Naive B cell (primary cell): ENCODE results near the gene TP53BP1. TPM values are rescaled to one million over a fixed set of nuclear protein-coding genes. Genes with fewer than 3 reads are reported as not detected.
"Not testable (repeated sequence)": the region's sequence is repeated elsewhere in the genome, so short reads cannot be mapped to it uniquely, and the experiment has no call there.

Experiments
- ATAC-seq, 2 donors: fragments of 150-1000 bp; cut with Tn5 transposase; 2 replicates each; pipeline ENCODE4 v1.10.0; 2021; ENCODE audit warnings: low read depth in 2 of 2, mild to moderate bottlenecking in 2 of 2, moderate library complexity in 2 of 2
- DNase-seq: peaks from one replicate; pipeline ENCODE4 v3.0.0; 2022
- H3K27ac Mint-ChIP-seq, 6 donors: one replicate each; pipeline ENCODE4 v1.8.0; 2020 to 2022; ENCODE audit warnings: mild to moderate bottlenecking in 6 of 6, mixed read lengths in 6 of 6, moderate library complexity in 5 of 6, inconsistent platforms in 2 of 6
- H3K27me3 Mint-ChIP-seq, 3 donors: one replicate each; pipeline ENCODE4 v1.8.0; 2021 to 2022; ENCODE audit warnings: mixed read lengths in 3 of 3, mild to moderate bottlenecking in 1 of 3
- H3K36me3 Mint-ChIP-seq, 2 donors: one replicate each; pipeline ENCODE4 v1.8.0; 2020 to 2022; ENCODE audit warnings: mixed read lengths in 2 of 2, inconsistent platforms in 1 of 2, mild to moderate bottlenecking in 1 of 2
- H3K4me1 Mint-ChIP-seq, 3 donors: one replicate each; pipeline ENCODE4 v1.8.0; 2020 to 2022; ENCODE audit warnings: mixed read lengths in 3 of 3, inconsistent platforms in 1 of 3, mild to moderate bottlenecking in 1 of 3, moderate library complexity in 1 of 3
- H3K4me3 Mint-ChIP-seq, 8 donors: one replicate each; pipeline ENCODE4 v1.8.0; 2020 to 2022; ENCODE audit warnings: mild to moderate bottlenecking in 8 of 8, mixed read lengths in 8 of 8, moderate library complexity in 8 of 8, inconsistent platforms in 2 of 8
- H3K9me3 Mint-ChIP-seq, 7 donors: one replicate each; pipeline ENCODE4 v1.8.0; 2020 to 2022; ENCODE audit warnings: mixed read lengths in 7 of 7, mild to moderate bottlenecking in 5 of 7, inconsistent platforms in 2 of 7, moderate library complexity in 1 of 7
- polyA plus RNA-seq, 6 donors: library from polyadenylated mRNA; unstranded; fragments of 300-500 nt; fragmentation: Illumina TruSeq; gene quantifications; one replicate each; pipeline ENCODE4 v1.2.3, GENCODE V29; 2021; ENCODE audit warnings: low read depth in 6 of 6

TP53BP1 gene
- polyA plus RNA-seq, result 10 to 100 TPM in 4 of 6 donors, 1 to 10 TPM in 2; 9.2 to 13.7 (median 11.4) TPM

- Mint-ChIP-seq H3K4me3 (peak within 1 kb of the TSS; percentile 86 to 100 (median 96)), H3K4me1 (peaks cover 20 to 30% (median 20%) of the 10 kb centered on the region in 3 donors), H3K9me3 (no peaks in the 10 kb centered on the region), H3K27me3 (no peaks in the 10 kb centered on the region), H3K27ac (peak within 1 kb of the TSS; percentile 94 to 99 (median 98)), H3K36me3 (peaks cover 0 to 8% of the 10 kb centered on the region in 2 donors)
- DNase-seq, result peak; percentile 94
- peak; percentile 96 to 99 for ATAC-seq
These were observed at the start of gene TP53BP1 for GRCh38 chr15:43492673-43493601. Gene TP53BP1, minus strand, starts transcription at chr15:43493156. Its CDS starts 113 bp downstream, at chr15:43493043.

- DNase-seq, result no peak
- H3K27ac Mint-ChIP-seq, result no peak overlapping the region
- no peaks in the 10 kb centered on the region for H3K27me3 Mint-ChIP-seq
- ATAC-seq, result no peak
- H3K4me1 Mint-ChIP-seq, result no peaks in the 10 kb centered on the region
- no peak overlapping the region for H3K4me3 Mint-ChIP-seq
- H3K9me3 Mint-ChIP-seq, result no peaks in the 10 kb centered on the region
- no peaks in the 10 kb centered on the region for H3K36me3 Mint-ChIP-seq
These were observed 48.8 kb upstream of the TP53BP1 start for GRCh38 chr15:43541785-43542184.

- Mint-ChIP-seq H3K27ac (no peak overlapping the region), H3K4me1 (peaks cover 0 to 4% (median 0%) of the 10 kb centered on the region in 3 donors), H3K27me3 (no peaks in the 10 kb centered on the region), H3K4me3 (no peak overlapping the region), H3K9me3 (no peaks in the 10 kb centered on the region), H3K36me3 (peaks cover 4 to 5% of the 10 kb centered on the region in 2 donors)
- ATAC-seq (no peak), DNase-seq (no peak)
These were observed 45.1 kb upstream of the TP53BP1 start for GRCh38 chr15:43538091-43538490.

GRCh38 chr15:43534897-43535296 is 41.9 kb upstream of the TP53BP1 start:
- Mint-ChIP-seq H3K4me1 (peaks cover 0 to 4% (median 0%) of the 10 kb centered on the region in 3 donors), H3K9me3 (no peaks in the 10 kb centered on the region), H3K27ac (no peak overlapping the region), H3K27me3 (no peaks in the 10 kb centered on the region), H3K36me3 (peaks cover 4 to 5% of the 10 kb centered on the region in 2 donors), H3K4me3 (no peak overlapping the region)
- ATAC-seq (no peak), DNase-seq (no peak)

- not testable (repeated sequence) for H3K27ac Mint-ChIP-seq, ATAC-seq, H3K4me1 Mint-ChIP-seq, H3K4me3 Mint-ChIP-seq, H3K9me3 Mint-ChIP-seq, H3K36me3 Mint-ChIP-seq, DNase-seq, H3K27me3 Mint-ChIP-seq
These were observed 39.9 kb upstream of the TP53BP1 start for GRCh38 chr15:43532826-43533225.

GRCh38 chr15:43531018-43531670 is 38.2 kb upstream of the TP53BP1 start:
- Mint-ChIP-seq H3K27ac (peak overlapping the region in 3 of 6 donors; percentile 43 to 87 (median 60)), H3K4me3 (no peak overlapping the region), H3K4me1 (peaks cover 0 to 4% (median 0%) of the 10 kb centered on the region in 3 donors), H3K9me3 (no peaks in the 10 kb centered on the region), H3K36me3 (peaks cover 4 to 5% of the 10 kb centered on the region in 2 donors), H3K27me3 (no peaks in the 10 kb centered on the region)
- DNase-seq (no peak), ATAC-seq (no peak)

- ATAC-seq (no peak), DNase-seq (no peak)
- H3K4me3 Mint-ChIP-seq, result no peak overlapping the region
- peaks cover 0 to 3% (median 3%) of the 10 kb centered on the region in 3 donors for H3K4me1 Mint-ChIP-seq
- no peaks in the 10 kb centered on the region for H3K9me3 Mint-ChIP-seq
- peak overlapping the region in 2 of 6 donors; percentile 43 to 60 for H3K27ac Mint-ChIP-seq
- no peaks in the 10 kb centered on the region for H3K27me3 Mint-ChIP-seq
- H3K36me3 Mint-ChIP-seq, result peaks cover 0 to under 1% of the 10 kb centered on the region in 2 donors
These were observed 36.8 kb upstream of the TP53BP1 start for GRCh38 chr15:43529587-43530345.

- no peak overlapping the region for H3K4me3 Mint-ChIP-seq
- DNase-seq (no peak), ATAC-seq (no peak)
- H3K36me3 Mint-ChIP-seq, result no peaks in the 10 kb centered on the region
- no peaks in the 10 kb centered on the region for H3K9me3 Mint-ChIP-seq
- H3K27ac Mint-ChIP-seq, result peak overlapping the region in 1 of 6 donors; percentile 56
- H3K4me1 Mint-ChIP-seq, result peaks cover 0 to 3% (median 3%) of the 10 kb centered on the region in 3 donors
- H3K27me3 Mint-ChIP-seq, result no peaks in the 10 kb centered on the region
These were observed 36.2 kb upstream of the TP53BP1 start for GRCh38 chr15:43529141-43529540.

- H3K4me3 Mint-ChIP-seq, result no peak overlapping the region
- no peak for ATAC-seq
- H3K27ac Mint-ChIP-seq, result no peak overlapping the region
- no peaks in the 10 kb centered on the region for H3K36me3 Mint-ChIP-seq
- no peak for DNase-seq
- no peaks in the 10 kb centered on the region for H3K27me3 Mint-ChIP-seq
- no peaks in the 10 kb centered on the region for H3K9me3 Mint-ChIP-seq
- H3K4me1 Mint-ChIP-seq, result peaks cover 0 to 3% (median 3%) of the 10 kb centered on the region in 3 donors
These were observed 35.6 kb upstream of the TP53BP1 start for GRCh38 chr15:43528542-43529007.

GRCh38 chr15:43527802-43528541 is 35.0 kb upstream of the TP53BP1 start:
- H3K4me3 Mint-ChIP-seq, result no peak overlapping the region
- H3K4me1 Mint-ChIP-seq, result peaks cover 0 to 3% (median 3%) of the 10 kb centered on the region in 3 donors
- H3K36me3 Mint-ChIP-seq, result no peaks in the 10 kb centered on the region
- no peak for ATAC-seq
- DNase-seq, result no peak
- peaks cover 0 to 3% (median 0%) of the 10 kb centered on the region in 3 donors for H3K27me3 Mint-ChIP-seq
- peak overlapping the region in 1 of 6 donors; percentile 68 for H3K27ac Mint-ChIP-seq
- no peaks in the 10 kb centered on the region for H3K9me3 Mint-ChIP-seq

GRCh38 chr15:43527016-43527801 is 34.3 kb upstream of the TP53BP1 start:
- no peak for DNase-seq
- no peak for ATAC-seq
- Mint-ChIP-seq H3K4me1 (peaks cover 0 to 3% (median 3%) of the 10 kb centered on the region in 3 donors), H3K27ac (no peak overlapping the region), H3K27me3 (peaks cover 0 to 6% (median 0%) of the 10 kb centered on the region in 3 donors), H3K4me3 (no peak overlapping the region), H3K9me3 (no peaks in the 10 kb centered on the region), H3K36me3 (no peaks in the 10 kb centered on the region)
